ENCODE data around the gene EPS8L2.

Gene EPS8L2

GRCh38 chr11:776561-777287 is 70.7 kb downstream of the EPS8L2 start:
- DNase-seq (ENCODE audit: low spot score) = no peak
